WTC11 (cell line): ENCODE data around the gene FXN. TPM values are rescaled to one million over a fixed set of nuclear protein-coding genes. Genes with fewer than 3 reads are reported as not detected.

Experiments used
- ATAC-seq: fragments of 200-7000 bp; cut with Tn5 transposase; 2 replicates; pipeline ENCODE4 v1.10.0; 2021; ENCODE audit warnings: mild to moderate bottlenecking, moderate library complexity
- CTCF ChIA-PET: fragments of 300-600 bp; sonication (Branson Sonifier 250); formaldehyde crosslinking; loops from one replicate; lab custom pipeline; 2021; ENCODE audit warnings: antibody characterized with exemption; lab: Charles Lee
- POLR2A ChIA-PET: fragments of 350-600 bp; sonication (Branson Sonifier 250); formaldehyde crosslinking; loops from one replicate; lab custom pipeline; 2021; ENCODE audit warnings: antibody characterized with exemption; lab: Charles Lee
- DNase-seq: peaks from one replicate; pipeline ENCODE4 v3.0.0; 2021; ENCODE audit warnings: low spot score
- H3K27ac Mint-ChIP-seq: 2 replicates; pipeline ENCODE4 v1.8.0; 2021; ENCODE audit warnings: mixed read lengths
- H3K27me3 Mint-ChIP-seq: 2 replicates; pipeline ENCODE4 v1.8.0; 2021; ENCODE audit warnings: low read depth, mild to moderate bottlenecking, moderate library complexity, mixed read lengths
- H3K36me3 Mint-ChIP-seq: 2 replicates; pipeline ENCODE4 v1.8.0; 2021; ENCODE audit warnings: mixed read lengths
- H3K4me1 Mint-ChIP-seq: 2 replicates; pipeline ENCODE4 v1.8.0; 2022; ENCODE audit warnings: mixed read lengths
- H3K4me3 Mint-ChIP-seq: 2 replicates; pipeline ENCODE4 v1.8.0; 2021; ENCODE audit warnings: mild to moderate bottlenecking, moderate library complexity, mixed read lengths
- H3K9me3 Mint-ChIP-seq: 2 replicates; pipeline ENCODE4 v1.8.0; 2021; ENCODE audit warnings: mixed read lengths
- ARID4B ChIP-seq: sonication (generic); formaldehyde crosslinking; IDR thresholded peaks from 2 replicates; pipeline ENCODE4 v1.8.0; 2023; ENCODE audit warnings: missing genetic modification reagents, mild to moderate bottlenecking, borderline replicate concordance
- ATF2 ChIP-seq: sonication (generic); formaldehyde crosslinking; IDR thresholded peaks from 2 replicates; pipeline ENCODE4 v1.8.1; 2022; ENCODE audit warnings: low read depth, missing genetic modification reagents, borderline replicate concordance
- CBFB ChIP-seq: sonication (generic); formaldehyde crosslinking; IDR thresholded peaks from 2 replicates; pipeline ENCODE4 v1.8.1; 2022; ENCODE audit warnings: mild to moderate bottlenecking, low read depth, missing genetic modification reagents
- GRHL2 ChIP-seq: fragments of 250-450 bp; sonication (Bioruptor Pico); IDR thresholded peaks from 2 replicates; pipeline ENCODE4 v1.8.0; 2022; ENCODE audit warnings: mild to moderate bottlenecking, moderate library complexity; ENCODE audit not compliant: insufficient replicate concordance, severe bottlenecking
- GTF2I ChIP-seq: fragments of 250-450 bp; sonication (Bioruptor Pico); conservative IDR thresholded peaks from 2 replicates; pipeline ENCODE4 v1.4.0; 2021; ENCODE audit warnings: mild to moderate bottlenecking
- KAT7 ChIP-seq: sonication (generic); formaldehyde crosslinking; IDR thresholded peaks from 2 replicates; pipeline ENCODE4 v1.8.1; 2023; ENCODE audit warnings: missing genetic modification reagents, mild to moderate bottlenecking, borderline replicate concordance
- MXD4 ChIP-seq: fragments of 250-450 bp; sonication (Bioruptor Pico); IDR thresholded peaks from 2 replicates; pipeline ENCODE4 v1.8.0; 2021; ENCODE audit warnings: mild to moderate bottlenecking, moderate library complexity, borderline replicate concordance
- NR1H2 ChIP-seq: sonication (generic); formaldehyde crosslinking; IDR thresholded peaks from 2 replicates; pipeline ENCODE4 v1.9.0; 2021; ENCODE audit warnings: mild to moderate bottlenecking, moderate library complexity, missing genetic modification reagents
- RELA ChIP-seq: sonication (generic); formaldehyde crosslinking; IDR thresholded peaks from 2 replicates; pipeline ENCODE4 v1.8.1; 2022; ENCODE audit warnings: missing genetic modification reagents, mild to moderate bottlenecking, borderline replicate concordance
- RORB ChIP-seq: fragments of 250-450 bp; sonication (Bioruptor Pico); IDR thresholded peaks from 2 replicates; pipeline ENCODE4 v1.9.0; 2021; ENCODE audit warnings: mild to moderate bottlenecking
- SMAD3 ChIP-seq: sonication (generic); formaldehyde crosslinking; IDR thresholded peaks from 2 replicates; pipeline ENCODE4 v1.8.0; 2022; ENCODE audit warnings: missing genetic modification reagents, mild to moderate bottlenecking, borderline replicate concordance
- USF1 ChIP-seq: sonication (generic); formaldehyde crosslinking; IDR thresholded peaks from 2 replicates; pipeline ENCODE4 v1.8.0; 2022; ENCODE audit warnings: mild to moderate bottlenecking, missing genetic modification reagents
- ZBTB21 ChIP-seq: sonication (generic); formaldehyde crosslinking; IDR thresholded peaks from 2 replicates; pipeline ENCODE4 v1.8.1; 2023; ENCODE audit warnings: mild to moderate bottlenecking, missing genetic modification reagents, borderline replicate concordance
- ZNF317 ChIP-seq: sonication (generic); formaldehyde crosslinking; IDR thresholded peaks from 2 replicates; pipeline ENCODE4 v1.8.1; 2023; ENCODE audit warnings: low read depth, mild to moderate bottlenecking, moderate library complexity, missing genetic modification reagents, borderline replicate concordance
- ZNF532 ChIP-seq: fragments of 250-450 bp; sonication (Bioruptor Pico); IDR thresholded peaks from 2 replicates; pipeline ENCODE4 v1.9.0; 2021; ENCODE audit warnings: mild to moderate bottlenecking, borderline replicate concordance
- total RNA-seq: library from RNA; stranded (reverse); gene quantifications from 3 replicates; pipeline ENCODE4 v1.2.3, GENCODE V29; 2021
- TF ChIP-seq, protein P1 (sequence below): sonication (generic); formaldehyde crosslinking; conservative IDR thresholded peaks from 2 replicates; pipeline ENCODE4 v1.8.1; 2023; ENCODE audit warnings: mild to moderate bottlenecking, low read depth, missing genetic modification reagents, moderate library complexity
- TF ChIP-seq, protein P2 (sequence below): fragments of 250-450 bp; sonication (Bioruptor Pico); IDR thresholded peaks from 2 replicates; pipeline ENCODE4 v1.9.0; 2021; ENCODE audit warnings: mild to moderate bottlenecking
- TF ChIP-seq, protein P3 (sequence below): sonication (generic); formaldehyde crosslinking; IDR thresholded peaks from 2 replicates; pipeline ENCODE4 v1.8.1; 2022; ENCODE audit warnings: mild to moderate bottlenecking, moderate library complexity, missing genetic modification reagents

FXN gene
- total RNA-seq, 1 experiment from 2014 or later, result 30.6 TPM

- ATAC-seq, result no peak
- Mint-ChIP-seq H3K36me3 (no peaks in the 10 kb centered on the region), H3K27ac (no peak overlapping the region), H3K9me3 (peaks cover 8% of the 10 kb centered on the region; the same call in 1 of the 2 replicates), H3K27me3 (no peaks in the 10 kb centered on the region), H3K4me1 (peaks cover 25% of the 10 kb centered on the region), H3K4me3 (no peak overlapping the region)
- DNase-seq, result no peak
- ChIA-PET POLR2A (no interaction called here), CTCF (interaction anchor here (0.6 to 3.3 kb wide), 4 partner anchors 10 to 452 kb away, joined by 3 to 12 read pairs (median 4); no protein-coding TSS in a partner anchor)
- TF ChIP-seq GRHL2 (CRISPR knock-in tag), result no peak
- no peak for TF ChIP-seq RELA
- TF ChIP-seq ZBTB21 (CRISPR knock-in tag), result no peak
- TF ChIP-seq, protein P1, sequence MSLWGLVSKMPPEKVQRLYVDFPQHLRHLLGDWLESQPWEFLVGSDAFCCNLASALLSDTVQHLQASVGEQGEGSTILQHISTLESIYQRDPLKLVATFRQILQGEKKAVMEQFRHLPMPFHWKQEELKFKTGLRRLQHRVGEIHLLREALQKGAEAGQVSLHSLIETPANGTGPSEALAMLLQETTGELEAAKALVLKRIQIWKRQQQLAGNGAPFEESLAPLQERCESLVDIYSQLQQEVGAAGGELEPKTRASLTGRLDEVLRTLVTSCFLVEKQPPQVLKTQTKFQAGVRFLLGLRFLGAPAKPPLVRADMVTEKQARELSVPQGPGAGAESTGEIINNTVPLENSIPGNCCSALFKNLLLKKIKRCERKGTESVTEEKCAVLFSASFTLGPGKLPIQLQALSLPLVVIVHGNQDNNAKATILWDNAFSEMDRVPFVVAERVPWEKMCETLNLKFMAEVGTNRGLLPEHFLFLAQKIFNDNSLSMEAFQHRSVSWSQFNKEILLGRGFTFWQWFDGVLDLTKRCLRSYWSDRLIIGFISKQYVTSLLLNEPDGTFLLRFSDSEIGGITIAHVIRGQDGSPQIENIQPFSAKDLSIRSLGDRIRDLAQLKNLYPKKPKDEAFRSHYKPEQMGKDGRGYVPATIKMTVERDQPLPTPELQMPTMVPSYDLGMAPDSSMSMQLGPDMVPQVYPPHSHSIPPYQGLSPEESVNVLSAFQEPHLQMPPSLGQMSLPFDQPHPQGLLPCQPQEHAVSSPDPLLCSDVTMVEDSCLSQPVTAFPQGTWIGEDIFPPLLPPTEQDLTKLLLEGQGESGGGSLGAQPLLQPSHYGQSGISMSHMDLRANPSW (CRISPR knock-in tag), result no peak
- no peak for TF ChIP-seq ZNF317 (CRISPR knock-in tag)
- no peak for TF ChIP-seq MXD4 (CRISPR knock-in tag)
- TF ChIP-seq CBFB, result no peak
- TF ChIP-seq, protein P2, sequence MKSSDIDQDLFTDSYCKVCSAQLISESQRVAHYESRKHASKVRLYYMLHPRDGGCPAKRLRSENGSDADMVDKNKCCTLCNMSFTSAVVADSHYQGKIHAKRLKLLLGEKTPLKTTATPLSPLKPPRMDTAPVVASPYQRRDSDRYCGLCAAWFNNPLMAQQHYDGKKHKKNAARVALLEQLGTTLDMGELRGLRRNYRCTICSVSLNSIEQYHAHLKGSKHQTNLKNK, result no peak
- TF ChIP-seq, protein P3, sequence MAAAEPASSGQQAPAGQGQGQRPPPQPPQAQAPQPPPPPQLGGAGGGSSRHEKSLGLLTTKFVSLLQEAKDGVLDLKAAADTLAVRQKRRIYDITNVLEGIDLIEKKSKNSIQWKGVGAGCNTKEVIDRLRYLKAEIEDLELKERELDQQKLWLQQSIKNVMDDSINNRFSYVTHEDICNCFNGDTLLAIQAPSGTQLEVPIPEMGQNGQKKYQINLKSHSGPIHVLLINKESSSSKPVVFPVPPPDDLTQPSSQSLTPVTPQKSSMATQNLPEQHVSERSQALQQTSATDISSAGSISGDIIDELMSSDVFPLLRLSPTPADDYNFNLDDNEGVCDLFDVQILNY, result no peak
- no peak for TF ChIP-seq ATF2 (CRISPR knock-in tag)
- no peak for TF ChIP-seq SMAD3 (CRISPR knock-in tag)
- no peak for TF ChIP-seq RORB (CRISPR knock-in tag)
- TF ChIP-seq ARID4B, result no peak
- no peak for TF ChIP-seq ZNF532 (CRISPR knock-in tag)
- no peak for TF ChIP-seq USF1
- TF ChIP-seq GTF2I (CRISPR knock-in tag), result no peak
- no peak for TF ChIP-seq NR1H2
- no peak for TF ChIP-seq KAT7
These were observed 22.2 kb upstream of the FXN start for GRCh38 chr9:69013382-69013727.
